Hippocampal formation (tissue), 2 donors: Measurements from ENCODE around the gene DUSP15.
"Not testable (repeated sequence)": the region's sequence is repeated elsewhere in the genome, so short reads cannot be mapped to it uniquely, and the experiment has no call there.

ENCODE experiments used
- DNase-seq, 2 donors: peaks; one replicate each; lab custom pipeline; 2025; lab: John Stamatoyannopoulos, UW

The DUSP15 gene

GRCh38 chr20:31839782-31840487 lies 30.4 kb downstream of the DUSP15 start:
- DNase-seq: no peak

- no peak for DNase-seq
Observed at GRCh38 chr20:31838646-31839292, 31.6 kb downstream of the DUSP15 start.

- DNase-seq: no peak
Observed at GRCh38 chr20:31837896-31838397, 32.4 kb downstream of the DUSP15 start.

GRCh38 chr20:31836853-31837608 lies 33.3 kb downstream of the DUSP15 start:
- no peak for DNase-seq

GRCh38 chr20:31835977-31836852 lies 34.1 kb downstream of the DUSP15 start:
- peak; percentile 9 to 47 for DNase-seq

- DNase-seq: no peak
Observed at GRCh38 chr20:31835554-31835953, 34.8 kb downstream of the DUSP15 start.

- no peak for DNase-seq
Observed at GRCh38 chr20:31833931-31834521, 36.3 kb downstream of the DUSP15 start.

- DNase-seq: peak in 1 of 2 donors; percentile 5
Observed at GRCh38 chr20:31833130-31833930, 37.0 kb downstream of the DUSP15 start.

- DNase-seq: no peak
Observed at GRCh38 chr20:31831771-31832306, 38.5 kb downstream of the DUSP15 start.

GRCh38 chr20:31831211-31831610 lies 39.1 kb downstream of the DUSP15 start:
- DNase-seq: no peak

- DNase-seq: no peak
Observed at GRCh38 chr20:31830406-31830981, 39.8 kb downstream of the DUSP15 start.

- DNase-seq: no peak
Observed at GRCh38 chr20:31829731-31830130, 40.6 kb downstream of the DUSP15 start.

GRCh38 chr20:31828016-31828415 lies 42.3 kb downstream of the DUSP15 start:
- not testable (repeated sequence) for DNase-seq

- no peak for DNase-seq
Observed at GRCh38 chr20:31827059-31827458, 43.3 kb downstream of the DUSP15 start.

- no peak for DNase-seq
Observed at GRCh38 chr20:31826074-31826473, 44.3 kb downstream of the DUSP15 start.

- DNase-seq: no peak
Observed at GRCh38 chr20:31824554-31825313, 45.6 kb downstream of the DUSP15 start.

- no peak for DNase-seq
Observed at GRCh38 chr20:31824125-31824485, 46.2 kb downstream of the DUSP15 start.

GRCh38 chr20:31823360-31824124 lies 46.8 kb downstream of the DUSP15 start:
- no peak for DNase-seq
